Right lobe of liver (tissue), 6 donors: ENCODE results near the gene NEU3. TPM values are rescaled to one million over a fixed set of nuclear protein-coding genes. Genes with fewer than 3 reads are reported as not detected.
"Not testable (repeated sequence)": the region's sequence is repeated elsewhere in the genome, so short reads cannot be mapped to it uniquely, and the experiment has no call there.

Source experiments
- ATAC-seq, 4 donors: fragments of 200-7000 bp; cut with Tn5 transposase; one replicate each; pipeline ENCODE4 v1.9.1; 2020; ENCODE audit warnings: mild to moderate bottlenecking in 4 of 4, moderate library complexity in 4 of 4
- DNase-seq, 3 donors: peaks; one replicate each; pipeline ENCODE4 v3.0.0-alpha.2; 2020
- H3K27ac ChIP-seq, 3 donors: fragments of 200-600 bp; one replicate each; pipeline ENCODE4 v1.8.0; 2022
- H3K27me3 ChIP-seq, 2 donors: fragments of 200-600 bp; one replicate each; pipeline ENCODE4 v1.8.0; 2022
- H3K36me3 ChIP-seq, 4 donors: fragments of 200-600 bp; sonication (generic) in 1 of 4; one replicate each; pipeline versions ENCODE4 v1.5.1 to v1.8.0; 2017 to 2022; ENCODE audit warnings: control low read depth in 1 of 4
- H3K4me1 ChIP-seq, 4 donors: fragments of 200-600 bp; sonication (generic) in 1 of 4; one replicate each; pipeline versions ENCODE4 v1.5.1 to v1.8.0; 2017 to 2022; ENCODE audit warnings: control low read depth in 1 of 4
- H3K4me3 ChIP-seq, 3 donors: fragments of 200-600 bp; one replicate each; pipeline ENCODE4 v1.8.0; 2022
- H3K9me3 ChIP-seq, 4 donors: fragments of 200-600 bp; sonication (generic) in 1 of 4; one replicate each; pipeline versions ENCODE4 v1.5.1 to v1.8.0; 2017 to 2022; ENCODE audit warnings: control low read depth in 1 of 4
- POLR2A ChIP-seq: fragments of 450-650 bp; IDR thresholded peaks from one replicate; pipeline ENCODE4 v1.6.1; 2017; ENCODE audit warnings: antibody characterized with exemption, mild to moderate bottlenecking
- WGBS: methylation state at CpG from one replicate; pipeline ENCODE4 v1.1.6; 2018; ENCODE audit warnings: low coverage, low lambda C conversion rate; ENCODE audit not compliant: insufficient coverage; ENCODE audit errors: missing lambda C conversion rate; 5-methylcytosine and 5-hydroxymethylcytosine counted together
- intact Hi-C, 2 donors: fragments of 100-400 bp; cut with DNase I; formaldehyde crosslinking; loops; one replicate each; pipeline versions ENCODE4 v1.11.2 to v1.14.1; 2022
- total RNA-seq, 6 experiments: library from RNA; depleted of rRNA in 2 of 6; stranded (reverse); fragments of >200 nt in 2 of 6; fragmentation: NEBNext Ultra II Directional in 3 of 6; extraction: Animal tissue kit (Norgen Biotek cat#: 25700) in 3 of 6; gene quantifications; one replicate each; pipeline versions ENCODE4 v1.1.0 to v1.2.4, GENCODE V29; 2016 to 2023
- TF ChIP-seq, protein P1 (sequence below), 4 donors: fragments of 200-600 bp in 3 of 4; fragments of 450-650 bp in 1 of 4; IDR thresholded peaks; one replicate each; pipeline versions ENCODE4 v1.5.1 to v1.8.0; 2016 to 2022; ENCODE audit warnings: antibody characterized with exemption in 4 of 4, mild to moderate bottlenecking in 2 of 4
- donor health status: DM: no; HTN: yes; CAD: no.
- donor health status: DM: no; HTN: no; CAD: no.
- donor health status: DM: no; HTN: no; CAD: no.
- donor health status: DM: no; HTN: yes; CAD: no.
- donor health status: DM: no; HTN: yes; CAD: no.

The NEU3 gene
- total RNA-seq, 6 experiments from 2014 or later = 3.7 to 8.2 (median 6.2) TPM

GRCh38 chr11:75011872-75012271, 23.1 kb downstream of the NEU3 start:
- no peak for TF ChIP-seq POLR2A
- TF ChIP-seq, protein P1, sequence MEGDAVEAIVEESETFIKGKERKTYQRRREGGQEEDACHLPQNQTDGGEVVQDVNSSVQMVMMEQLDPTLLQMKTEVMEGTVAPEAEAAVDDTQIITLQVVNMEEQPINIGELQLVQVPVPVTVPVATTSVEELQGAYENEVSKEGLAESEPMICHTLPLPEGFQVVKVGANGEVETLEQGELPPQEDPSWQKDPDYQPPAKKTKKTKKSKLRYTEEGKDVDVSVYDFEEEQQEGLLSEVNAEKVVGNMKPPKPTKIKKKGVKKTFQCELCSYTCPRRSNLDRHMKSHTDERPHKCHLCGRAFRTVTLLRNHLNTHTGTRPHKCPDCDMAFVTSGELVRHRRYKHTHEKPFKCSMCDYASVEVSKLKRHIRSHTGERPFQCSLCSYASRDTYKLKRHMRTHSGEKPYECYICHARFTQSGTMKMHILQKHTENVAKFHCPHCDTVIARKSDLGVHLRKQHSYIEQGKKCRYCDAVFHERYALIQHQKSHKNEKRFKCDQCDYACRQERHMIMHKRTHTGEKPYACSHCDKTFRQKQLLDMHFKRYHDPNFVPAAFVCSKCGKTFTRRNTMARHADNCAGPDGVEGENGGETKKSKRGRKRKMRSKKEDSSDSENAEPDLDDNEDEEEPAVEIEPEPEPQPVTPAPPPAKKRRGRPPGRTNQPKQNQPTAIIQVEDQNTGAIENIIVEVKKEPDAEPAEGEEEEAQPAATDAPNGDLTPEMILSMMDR (IDR thresholded peaks at IDR 0.05) = no peak
- Histone ChIP-seq H3K27ac (no peak overlapping the region), H3K4me3 (no peak overlapping the region), H3K27me3 (no peaks in the 10 kb centered on the region), H3K36me3 (peaks cover 0 to 17% (median 0%) of the 10 kb centered on the region in 4 donors), H3K4me1 (no peaks in the 10 kb centered on the region), H3K9me3 (no peaks in the 10 kb centered on the region)
- WGBS = 98% methylated on average over 4 of the region's 6 CpGs
- ATAC-seq (no peak), DNase-seq (no peak)
- intact Hi-C loops = no loop called here

DNA sequence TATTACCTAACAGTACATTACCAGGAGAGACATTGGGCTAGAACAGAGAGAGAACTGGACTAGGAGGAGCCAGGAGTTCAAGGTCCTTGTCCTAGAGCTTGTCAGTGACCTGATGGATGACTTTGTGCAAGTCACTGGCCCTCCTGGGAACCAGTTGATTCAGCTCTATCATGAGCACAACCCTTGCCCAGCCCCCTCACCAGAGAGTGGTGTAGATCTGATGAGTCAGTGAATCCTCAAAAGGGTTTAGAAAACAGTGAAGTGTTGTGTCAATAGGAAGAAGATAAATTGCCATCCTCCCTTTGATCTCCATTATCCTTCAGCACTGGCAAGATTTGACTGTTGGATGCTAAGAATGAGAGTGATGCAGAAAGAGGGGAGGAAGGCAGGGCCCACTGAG, 24.3 kb downstream of the NEU3 start:
- H3K27ac ChIP-seq = no peak overlapping the region
- no peaks in the 10 kb centered on the region for H3K9me3 ChIP-seq
- intact Hi-C loops = no loop called here
- H3K36me3 ChIP-seq = peaks cover 0 to 6% (median 0%) of the 10 kb centered on the region in 4 donors
- TF ChIP-seq POLR2A = no peak
- TF ChIP-seq, protein P1 (IDR thresholded peaks at IDR 0.05) = no peak
- no peaks in the 10 kb centered on the region for H3K4me1 ChIP-seq
- H3K27me3 ChIP-seq = no peaks in the 10 kb centered on the region
- H3K4me3 ChIP-seq = no peak overlapping the region
- DNase-seq = no peak
- peak in 1 of 4 donors; percentile 21 for ATAC-seq

- peak in 1 of 4 donors; percentile 23 for ATAC-seq
- no peaks in the 10 kb centered on the region for H3K27me3 ChIP-seq
- TF ChIP-seq, protein P1 (IDR thresholded peaks at IDR 0.05) = no peak
- TF ChIP-seq POLR2A = no peak
- intact Hi-C loops = no loop called here
- no peak overlapping the region for H3K4me3 ChIP-seq
- no peaks in the 10 kb centered on the region for H3K9me3 ChIP-seq
- peaks cover 0 to 4% (median 0%) of the 10 kb centered on the region in 4 donors for H3K36me3 ChIP-seq
- WGBS = 14% methylated on average over 1 of the region's 1 CpG
- H3K27ac ChIP-seq = no peak overlapping the region
- no peaks in the 10 kb centered on the region for H3K4me1 ChIP-seq
- no peak for DNase-seq
These were observed 25.4 kb downstream of the NEU3 start for GRCh38 chr11:75014129-75014528.

- H3K27me3 ChIP-seq, H3K4me1 ChIP-seq, H3K4me3 ChIP-seq, ATAC-seq, H3K36me3 ChIP-seq, H3K9me3 ChIP-seq, H3K27ac ChIP-seq, DNase-seq, intact Hi-C loops: not testable (repeated sequence)
- 100% methylated on average over 1 of the region's 3 CpGs for WGBS
These were observed 30.5 kb downstream of the NEU3 start for GRCh38 chr11:75019200-75019599.

DNA sequence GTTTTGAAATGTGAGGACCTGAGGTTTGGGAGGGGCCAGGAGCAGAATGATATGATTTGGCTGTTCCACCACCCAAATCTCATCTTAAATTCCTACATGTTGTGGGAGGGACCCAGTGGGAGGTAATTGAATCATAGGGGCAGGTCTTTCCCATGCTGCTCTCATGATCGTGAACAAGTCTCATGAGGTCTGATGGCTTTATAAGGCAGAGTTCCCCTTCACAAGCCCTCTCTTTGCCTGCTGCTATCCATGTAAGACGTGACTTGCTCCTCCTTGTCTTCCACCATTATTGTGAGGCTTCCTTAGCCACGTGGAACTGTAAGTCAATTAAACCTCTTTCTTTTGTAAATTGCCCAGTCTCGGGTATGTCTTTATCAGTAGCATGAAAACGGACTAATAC, 31.6 kb downstream of the NEU3 start:
- H3K4me3 ChIP-seq, H3K9me3 ChIP-seq, H3K4me1 ChIP-seq, H3K27ac ChIP-seq, DNase-seq, H3K27me3 ChIP-seq, ATAC-seq, H3K36me3 ChIP-seq: not testable (repeated sequence)
- WGBS = 67% methylated on average over 4 of the region's 5 CpGs
- intact Hi-C loops = loop anchor here (5.0 to 10.0 kb wide), 2 partner anchors 88 to 224 kb away; partner anchors contain the start of gene TPBGL (in 2 of the 2)

DNA sequence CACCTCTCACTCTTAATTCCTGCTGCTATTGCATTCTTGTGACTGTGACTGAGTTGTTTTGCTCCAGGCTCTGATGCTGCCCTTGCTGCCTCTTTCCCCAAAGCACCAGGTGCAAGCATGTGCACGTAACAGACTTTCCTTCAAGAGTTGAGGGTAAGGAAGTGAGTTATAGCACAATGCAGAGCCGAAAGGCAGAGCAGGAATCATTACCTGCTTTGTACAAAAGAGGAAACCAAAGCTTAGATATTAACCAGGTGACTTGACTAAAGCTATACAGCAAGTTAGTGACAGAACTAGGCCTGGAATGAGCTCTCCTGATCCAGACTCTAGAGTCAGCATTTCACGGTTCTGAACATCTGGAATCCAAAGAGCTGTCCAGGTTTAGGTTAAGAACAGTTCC, 33.6 kb downstream of the NEU3 start:
- Histone ChIP-seq H3K27me3 (no peaks in the 10 kb centered on the region), H3K4me3 (no peak overlapping the region), H3K27ac (no peak overlapping the region), H3K4me1 (no peaks in the 10 kb centered on the region), H3K9me3 (no peaks in the 10 kb centered on the region), H3K36me3 (no peaks in the 10 kb centered on the region)
- no peak for DNase-seq
- TF ChIP-seq, protein P1 (IDR thresholded peaks at IDR 0.05) = no peak
- no peak for TF ChIP-seq POLR2A
- peak in 1 of 4 donors; percentile 8 for ATAC-seq
- WGBS = 93% methylated on average over 2 of the region's 3 CpGs
- intact Hi-C loops = loop anchor here (5.0 to 10.0 kb wide), 2 partner anchors 90 to 223 kb away; partner anchors contain the start of gene TPBGL (in 2 of the 2)
